Naive B cell (primary cell): ENCODE results near the gene CDH12. TPM values are rescaled to one million over a fixed set of nuclear protein-coding genes. Genes with fewer than 3 reads are reported as not detected.

Source experiments
- ATAC-seq, 2 donors: fragments of 150-1000 bp; cut with Tn5 transposase; 2 replicates each; pipeline ENCODE4 v1.10.0; 2021; ENCODE audit warnings: low read depth in 2 of 2, mild to moderate bottlenecking in 2 of 2, moderate library complexity in 2 of 2
- DNase-seq: peaks from one replicate; pipeline ENCODE4 v3.0.0; 2022
- H3K27ac Mint-ChIP-seq, 6 donors: one replicate each; pipeline ENCODE4 v1.8.0; 2020 to 2022; ENCODE audit warnings: mild to moderate bottlenecking in 6 of 6, mixed read lengths in 6 of 6, moderate library complexity in 5 of 6, inconsistent platforms in 2 of 6
- H3K27me3 Mint-ChIP-seq, 3 donors: one replicate each; pipeline ENCODE4 v1.8.0; 2021 to 2022; ENCODE audit warnings: mixed read lengths in 3 of 3, mild to moderate bottlenecking in 1 of 3
- H3K36me3 Mint-ChIP-seq, 2 donors: one replicate each; pipeline ENCODE4 v1.8.0; 2020 to 2022; ENCODE audit warnings: mixed read lengths in 2 of 2, inconsistent platforms in 1 of 2, mild to moderate bottlenecking in 1 of 2
- H3K4me1 Mint-ChIP-seq, 3 donors: one replicate each; pipeline ENCODE4 v1.8.0; 2020 to 2022; ENCODE audit warnings: mixed read lengths in 3 of 3, inconsistent platforms in 1 of 3, mild to moderate bottlenecking in 1 of 3, moderate library complexity in 1 of 3
- H3K4me3 Mint-ChIP-seq, 8 donors: one replicate each; pipeline ENCODE4 v1.8.0; 2020 to 2022; ENCODE audit warnings: mild to moderate bottlenecking in 8 of 8, mixed read lengths in 8 of 8, moderate library complexity in 8 of 8, inconsistent platforms in 2 of 8
- H3K9me3 Mint-ChIP-seq, 7 donors: one replicate each; pipeline ENCODE4 v1.8.0; 2020 to 2022; ENCODE audit warnings: mixed read lengths in 7 of 7, mild to moderate bottlenecking in 5 of 7, inconsistent platforms in 2 of 7, moderate library complexity in 1 of 7
- polyA plus RNA-seq, 6 donors: library from polyadenylated mRNA; unstranded; fragments of 300-500 nt; fragmentation: Illumina TruSeq; gene quantifications; one replicate each; pipeline ENCODE4 v1.2.3, GENCODE V29; 2021; ENCODE audit warnings: low read depth in 6 of 6

The CDH12 gene
- polyA plus RNA-seq, 6 donors from 2014 or later: not detected

GRCh38 chr5:21918451-21918850, 934.7 kb downstream of the CDH12 start:
- DNase-seq (no peak), ATAC-seq (no peak)
- no peaks in the 10 kb centered on the region for H3K36me3 Mint-ChIP-seq
- no peaks in the 10 kb centered on the region for H3K9me3 Mint-ChIP-seq
- H3K27ac Mint-ChIP-seq: no peak overlapping the region
- no peak overlapping the region for H3K4me3 Mint-ChIP-seq
- no peaks in the 10 kb centered on the region for H3K27me3 Mint-ChIP-seq
- H3K4me1 Mint-ChIP-seq: peaks cover 0 to 7% (median 4%) of the 10 kb centered on the region in 3 donors

- Mint-ChIP-seq H3K27me3 (no peaks in the 10 kb centered on the region), H3K36me3 (no peaks in the 10 kb centered on the region), H3K27ac (no peak overlapping the region), H3K4me1 (no peaks in the 10 kb centered on the region), H3K4me3 (no peak overlapping the region), H3K9me3 (peaks cover 0 to 2% (median 0%) of the 10 kb centered on the region in 7 donors)
- ATAC-seq (no peak), DNase-seq (no peak)
These were observed 942.4 kb downstream of the CDH12 start for GRCh38 chr5:21910731-21911130.

- Mint-ChIP-seq H3K4me1 (no peaks in the 10 kb centered on the region), H3K4me3 (no peak overlapping the region), H3K27me3 (no peaks in the 10 kb centered on the region), H3K27ac (no peak overlapping the region), H3K36me3 (no peaks in the 10 kb centered on the region), H3K9me3 (no peaks in the 10 kb centered on the region)
- DNase-seq (no peak), ATAC-seq (no peak)
These were observed 957.3 kb downstream of the CDH12 start for GRCh38 chr5:21895766-21896350.

- ATAC-seq (no peak), DNase-seq (no peak)
- H3K4me1 Mint-ChIP-seq: no peaks in the 10 kb centered on the region
- no peak overlapping the region for H3K27ac Mint-ChIP-seq
- H3K9me3 Mint-ChIP-seq: no peaks in the 10 kb centered on the region
- no peaks in the 10 kb centered on the region for H3K36me3 Mint-ChIP-seq
- no peaks in the 10 kb centered on the region for H3K27me3 Mint-ChIP-seq
- H3K4me3 Mint-ChIP-seq: no peak overlapping the region
These were observed 960.0 kb downstream of the CDH12 start for GRCh38 chr5:21893161-21893560.

GRCh38 chr5:21889581-21889980, 963.6 kb downstream of the CDH12 start:
- Mint-ChIP-seq H3K36me3 (no peaks in the 10 kb centered on the region), H3K27ac (no peak overlapping the region), H3K4me3 (no peak overlapping the region), H3K27me3 (no peaks in the 10 kb centered on the region), H3K9me3 (no peaks in the 10 kb centered on the region), H3K4me1 (no peaks in the 10 kb centered on the region)
- no peak for ATAC-seq
- DNase-seq: no peak

- H3K4me3 Mint-ChIP-seq: no peak overlapping the region
- peaks cover 0 to 5% (median 2%) of the 10 kb centered on the region in 7 donors for H3K9me3 Mint-ChIP-seq
- H3K36me3 Mint-ChIP-seq: no peaks in the 10 kb centered on the region
- H3K27me3 Mint-ChIP-seq: no peaks in the 10 kb centered on the region
- no peak for DNase-seq
- no peak overlapping the region for H3K27ac Mint-ChIP-seq
- ATAC-seq: no peak
- H3K4me1 Mint-ChIP-seq: no peaks in the 10 kb centered on the region
These were observed 970.9 kb downstream of the CDH12 start for GRCh38 chr5:21882074-21882745.

GRCh38 chr5:21880164-21880563, 973.0 kb downstream of the CDH12 start:
- Mint-ChIP-seq H3K9me3 (peaks cover 0 to 10% (median 4%) of the 10 kb centered on the region in 7 donors), H3K36me3 (no peaks in the 10 kb centered on the region), H3K27ac (no peak overlapping the region), H3K4me3 (no peak overlapping the region), H3K4me1 (no peaks in the 10 kb centered on the region), H3K27me3 (no peaks in the 10 kb centered on the region)
- ATAC-seq (no peak), DNase-seq (no peak)

- peaks cover 0 to 3% (median 0%) of the 10 kb centered on the region in 3 donors for H3K27me3 Mint-ChIP-seq
- H3K4me1 Mint-ChIP-seq: no peaks in the 10 kb centered on the region
- no peak for ATAC-seq
- H3K4me3 Mint-ChIP-seq: no peak overlapping the region
- peak overlapping the region in 1 of 6 donors; percentile 18 for H3K27ac Mint-ChIP-seq
- DNase-seq: no peak
- H3K36me3 Mint-ChIP-seq: peaks cover 0 to 4% of the 10 kb centered on the region in 2 donors
- peaks cover 0 to 7% (median 5%) of the 10 kb centered on the region in 7 donors for H3K9me3 Mint-ChIP-seq
These were observed 990.2 kb downstream of the CDH12 start for GRCh38 chr5:21862986-21863385.

- Mint-ChIP-seq H3K4me1 (no peaks in the 10 kb centered on the region), H3K27me3 (no peaks in the 10 kb centered on the region), H3K27ac (no peak overlapping the region), H3K36me3 (no peaks in the 10 kb centered on the region), H3K4me3 (no peak overlapping the region), H3K9me3 (no peaks in the 10 kb centered on the region)
- DNase-seq: no peak
- no peak for ATAC-seq
These were observed 994.7 kb downstream of the CDH12 start for GRCh38 chr5:21858441-21858840.

GRCh38 chr5:21856987-21857386, 996.2 kb downstream of the CDH12 start:
- Mint-ChIP-seq H3K27ac (no peak overlapping the region), H3K4me3 (no peak overlapping the region), H3K9me3 (no peaks in the 10 kb centered on the region), H3K36me3 (no peaks in the 10 kb centered on the region), H3K4me1 (no peaks in the 10 kb centered on the region), H3K27me3 (no peaks in the 10 kb centered on the region)
- ATAC-seq (no peak), DNase-seq (no peak)

- no peak for ATAC-seq
- Mint-ChIP-seq H3K27me3 (peaks cover 0 to 4% (median 0%) of the 10 kb centered on the region in 3 donors), H3K4me1 (no peaks in the 10 kb centered on the region), H3K36me3 (no peaks in the 10 kb centered on the region), H3K27ac (peak overlapping the region in 1 of 6 donors; percentile 2), H3K4me3 (no peak overlapping the region), H3K9me3 (peaks cover 0 to 2% (median 0%) of the 10 kb centered on the region in 7 donors)
- no peak for DNase-seq
These were observed 1005.8 kb downstream of the CDH12 start for GRCh38 chr5:21847300-21847699.

- Mint-ChIP-seq H3K9me3 (peaks cover 0 to 3% (median 0%) of the 10 kb centered on the region in 7 donors), H3K4me3 (no peak overlapping the region), H3K4me1 (no peaks in the 10 kb centered on the region), H3K36me3 (no peaks in the 10 kb centered on the region), H3K27me3 (peaks cover 0 to 4% (median 0%) of the 10 kb centered on the region in 3 donors), H3K27ac (no peak overlapping the region)
- ATAC-seq: no peak
- no peak for DNase-seq
These were observed 1008.2 kb downstream of the CDH12 start for GRCh38 chr5:21844960-21845359.

GRCh38 chr5:21834863-21835262, 1018.3 kb downstream of the CDH12 start:
- no peaks in the 10 kb centered on the region for H3K27me3 Mint-ChIP-seq
- ATAC-seq (no peak), DNase-seq (no peak)
- peaks cover 7 to 16% (median 7%) of the 10 kb centered on the region in 3 donors for H3K4me1 Mint-ChIP-seq
- no peak overlapping the region for H3K4me3 Mint-ChIP-seq
- no peak overlapping the region for H3K27ac Mint-ChIP-seq
- H3K9me3 Mint-ChIP-seq: no peaks in the 10 kb centered on the region
- H3K36me3 Mint-ChIP-seq: no peaks in the 10 kb centered on the region

- Mint-ChIP-seq H3K36me3 (no peaks in the 10 kb centered on the region), H3K4me1 (peaks cover 7 to 18% (median 7%) of the 10 kb centered on the region in 3 donors), H3K27me3 (no peaks in the 10 kb centered on the region), H3K9me3 (no peaks in the 10 kb centered on the region), H3K4me3 (peak overlapping the region in 3 of 8 donors; percentile 3 to 25 (median 13)), H3K27ac (peak overlapping the region in 4 of 6 donors; percentile 3 to 45 (median 8))
- peak; percentile 6 for DNase-seq
- peak; percentile 65 to 84 for ATAC-seq
These were observed 1021.9 kb downstream of the CDH12 start for GRCh38 chr5:21831145-21831787.
